K562 (cell line): Measurements from ENCODE around the gene RNF151. TPM values are rescaled to one million over a fixed set of nuclear protein-coding genes. Genes with fewer than 3 reads are reported as not detected.

Source experiments
- BMI1 ChIP-seq: fragments of 150-350 bp; IDR thresholded peaks from 2 replicates; pipeline ENCODE4 v1.6.1; 2014; ENCODE audit warnings: low read length
- C11orf30 ChIP-seq: fragments of 450-650 bp; IDR thresholded peaks from 2 replicates; pipeline ENCODE4 v1.6.1; 2016; ENCODE audit warnings: low read depth, mild to moderate bottlenecking
- CCNT2 ChIP-seq: IDR thresholded peaks from 2 replicates; pipeline ENCODE4 v1.6.1; 2011; ENCODE audit warnings: borderline replicate concordance, low read depth, mild to moderate bottlenecking, moderate library complexity, mixed read lengths, low read length; ENCODE audit not compliant: insufficient read length; ENCODE audit errors: extremely low read depth
- E2F4 ChIP-seq: sonication (generic); formaldehyde crosslinking; IDR thresholded peaks from 2 replicates; pipeline ENCODE4 v1.8.0; 2022; ENCODE audit warnings: mild to moderate bottlenecking, low read depth, missing genetic modification reagents
- FOXJ2 ChIP-seq: fragments of 200-800 bp; sonication (Bioruptor generic); IDR thresholded peaks from 2 replicates; pipeline ENCODE4 v1.6.1; 2016; ENCODE audit warnings: missing genetic modification characterization, missing compliant biosample characterization
- ID3 ChIP-seq, 2 experiments: fragments of 250-450 bp in 1 of 2; fragments of 450-650 bp in 1 of 2; sonication (Bioruptor Pico) in 1 of 2; IDR thresholded peaks; 2 replicates each; pipeline versions ENCODE4 v1.6.1 to v1.8.0; 2016 to 2021; ENCODE audit warnings: mild to moderate bottlenecking in 2 of 2, moderate library complexity in 2 of 2, missing compliant biosample characterization in 1 of 2, missing genetic modification characterization in 1 of 2
- MAZ ChIP-seq, 2 experiments: fragments of 450-650 bp in 1 of 2; sonication (generic) in 1 of 2; formaldehyde crosslinking; IDR thresholded peaks in 1 of 2; conservative IDR thresholded peaks in 1 of 2; 2 replicates each; pipeline versions ENCODE4 v1.4.0 to v1.5.0; 2020; ENCODE audit warnings: mild to moderate bottlenecking in 1 of 2, missing genetic modification reagents in 1 of 2
- NFYB ChIP-seq: IDR thresholded peaks from 2 replicates; pipeline ENCODE4 v1.6.1; 2011; ENCODE audit warnings: mild to moderate bottlenecking, moderate library complexity; ENCODE audit not compliant: insufficient read length; ENCODE audit errors: extremely low read depth
- POLR2A ChIP-seq: fragments of 450-650 bp; conservative IDR thresholded peaks from 2 replicates; pipeline ENCODE4 v1.6.1; 2016
- PRDM10 ChIP-seq: fragments of 450-650 bp; IDR thresholded peaks from 2 replicates; pipeline ENCODE4 v1.6.1; 2018; ENCODE audit not compliant: partially characterized antibody
- SRSF3 ChIP-seq: fragments of 200-400 bp; formaldehyde crosslinking; IDR thresholded peaks from 2 replicates; pipeline ENCODE4 v1.6.1; 2016; ENCODE audit warnings: mild to moderate bottlenecking, low read length, moderate library complexity; ENCODE audit not compliant: insufficient read depth
- TCF7L2 ChIP-seq: fragments of 150-350 bp; IDR thresholded peaks from 2 replicates; pipeline ENCODE4 v1.6.1; 2016; ENCODE audit warnings: low read depth, mild to moderate bottlenecking, low read length, moderate library complexity
- ZEB2 ChIP-seq: fragments of 450-650 bp; IDR thresholded peaks from 2 replicates; pipeline ENCODE4 v1.6.1; 2016
- ZNF24 ChIP-seq: fragments of 450-650 bp; IDR thresholded peaks from 2 replicates; pipeline ENCODE4 v1.6.1; 2016
- polyA plus RNA-seq, 8 experiments: library from polyadenylated mRNA; depleted of rRNA in 4 of 8; stranded (reverse) in 5 of 8; unstranded in 3 of 8; fragments of >200 nt; fragmentation: Nextera tagmentation in 2 of 8; fragmentation: Illumina TruSeq in 1 of 8; extraction: Ambion mirVana in 2 of 8; extraction: Trizol in 1 of 8; gene quantifications; 2 replicates each; pipeline versions ENCODE4 v1.2.1 to v1.2.3, GENCODE V29; 2011 to 2014; ENCODE audit warnings: inconsistent platforms in 1 of 8, missing spikeins in 1 of 8
- total RNA-seq, 7 experiments: library from RNA; depleted of rRNA in 6 of 7; stranded (reverse); fragments of >200 nt in 6 of 7; fragmentation: Illumina TruSeq in 2 of 7; extraction: Trizol in 2 of 7; gene quantifications; 2 replicates each; pipeline versions ENCODE4 v1.2.1 to v1.2.3, GENCODE V29; 2011 to 2021; ENCODE audit warnings: low replicate concordance in 1 of 7
- TF ChIP-seq, protein P1 (sequence below): fragments of 450-650 bp; formaldehyde crosslinking; IDR thresholded peaks from 2 replicates; pipeline ENCODE4 v1.4.0; 2020; ENCODE audit warnings: mild to moderate bottlenecking, mixed read lengths
- TF ChIP-seq, protein P2 (sequence below): sonication (generic); formaldehyde crosslinking; IDR thresholded peaks from 2 replicates; pipeline ENCODE4 v1.8.1; 2022; ENCODE audit warnings: missing genetic modification reagents
- TF ChIP-seq, protein P3 (sequence below): IDR thresholded peaks from 2 replicates; pipeline ENCODE4 v1.6.1; 2014; ENCODE audit warnings: antibody characterized with exemption

RNF151 gene
- total and polyA plus RNA-seq, 9 of the 15 experiments (the other 6 are each of a cell fraction or from before 2014, with no cell fraction given) = not detected

- TF ChIP-seq PRDM10 = peak; percentile 16
- no peak for TF ChIP-seq ZEB2
- TF ChIP-seq, protein P1, sequence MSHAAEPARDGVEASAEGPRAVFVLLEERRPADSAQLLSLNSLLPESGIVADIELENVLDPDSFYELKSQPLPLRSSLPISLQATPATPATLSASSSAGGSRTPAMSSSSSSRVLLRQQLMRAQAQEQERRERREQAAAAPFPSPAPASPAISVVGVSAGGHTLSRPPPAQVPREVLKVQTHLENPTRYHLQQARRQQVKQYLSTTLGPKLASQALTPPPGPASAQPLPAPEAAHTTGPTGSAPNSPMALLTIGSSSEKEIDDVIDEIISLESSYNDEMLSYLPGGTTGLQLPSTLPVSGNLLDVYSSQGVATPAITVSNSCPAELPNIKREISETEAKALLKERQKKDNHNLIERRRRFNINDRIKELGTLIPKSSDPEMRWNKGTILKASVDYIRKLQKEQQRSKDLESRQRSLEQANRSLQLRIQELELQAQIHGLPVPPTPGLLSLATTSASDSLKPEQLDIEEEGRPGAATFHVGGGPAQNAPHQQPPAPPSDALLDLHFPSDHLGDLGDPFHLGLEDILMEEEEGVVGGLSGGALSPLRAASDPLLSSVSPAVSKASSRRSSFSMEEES = no peak
- no peak for TF ChIP-seq TCF7L2
- TF ChIP-seq, protein P2, sequence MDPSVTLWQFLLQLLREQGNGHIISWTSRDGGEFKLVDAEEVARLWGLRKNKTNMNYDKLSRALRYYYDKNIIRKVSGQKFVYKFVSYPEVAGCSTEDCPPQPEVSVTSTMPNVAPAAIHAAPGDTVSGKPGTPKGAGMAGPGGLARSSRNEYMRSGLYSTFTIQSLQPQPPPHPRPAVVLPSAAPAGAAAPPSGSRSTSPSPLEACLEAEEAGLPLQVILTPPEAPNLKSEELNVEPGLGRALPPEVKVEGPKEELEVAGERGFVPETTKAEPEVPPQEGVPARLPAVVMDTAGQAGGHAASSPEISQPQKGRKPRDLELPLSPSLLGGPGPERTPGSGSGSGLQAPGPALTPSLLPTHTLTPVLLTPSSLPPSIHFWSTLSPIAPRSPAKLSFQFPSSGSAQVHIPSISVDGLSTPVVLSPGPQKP (CRISPR knock-in tag) = no peak
- TF ChIP-seq, protein P3, sequence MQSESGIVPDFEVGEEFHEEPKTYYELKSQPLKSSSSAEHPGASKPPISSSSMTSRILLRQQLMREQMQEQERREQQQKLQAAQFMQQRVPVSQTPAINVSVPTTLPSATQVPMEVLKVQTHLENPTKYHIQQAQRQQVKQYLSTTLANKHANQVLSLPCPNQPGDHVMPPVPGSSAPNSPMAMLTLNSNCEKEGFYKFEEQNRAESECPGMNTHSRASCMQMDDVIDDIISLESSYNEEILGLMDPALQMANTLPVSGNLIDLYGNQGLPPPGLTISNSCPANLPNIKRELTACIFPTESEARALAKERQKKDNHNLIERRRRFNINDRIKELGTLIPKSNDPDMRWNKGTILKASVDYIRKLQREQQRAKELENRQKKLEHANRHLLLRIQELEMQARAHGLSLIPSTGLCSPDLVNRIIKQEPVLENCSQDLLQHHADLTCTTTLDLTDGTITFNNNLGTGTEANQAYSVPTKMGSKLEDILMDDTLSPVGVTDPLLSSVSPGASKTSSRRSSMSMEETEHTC = no peak
- TF ChIP-seq ZNF24 = no peak
- peak in 1 of 2 experiments; percentile 78; a peak in 3 of 4 replicates for TF ChIP-seq MAZ (CRISPR knock-in tag; conservative IDR thresholded peaks at IDR 0.05 in 1 of 2, IDR thresholded peaks at IDR 0.05 in 1 of 2)
- TF ChIP-seq NFYB = no peak
- no peak for TF ChIP-seq ID3 (CRISPR knock-in tag; IDR thresholded peaks at IDR 0.05)
- TF ChIP-seq ID3 (tag; IDR thresholded peaks at IDR 0.05) = 0 out of 2 replicates have a peak, but pooled peaks have one; percentile 61
- no peak for TF ChIP-seq C11orf30
- no peak for TF ChIP-seq BMI1
- TF ChIP-seq FOXJ2 (tag) = 0 out of 2 replicates have a peak, but pooled peaks have one; percentile 18
- TF ChIP-seq POLR2A = peak; percentile 85
- no peak for TF ChIP-seq SRSF3
- TF ChIP-seq CCNT2 = peak; percentile 91
- no peak for TF ChIP-seq E2F4 (CRISPR knock-in tag)
These were observed 7.2 kb upstream of the RNF151 start, which contains the start of gene NDUFB10 (continued) for GRCh38 chr16:1959269-1960039.
